HG02938 (cell line): ENCODE results near the gene MBNL2.
A peak's percentile ranks its signal among the peaks of the same experiment; 100 is the strongest.

Experiments used
- ATAC-seq: cut with Tn5 transposase; IDR thresholded peaks from one replicate; pipeline ENCODE4 v1.9.1; 2021; ENCODE audit warnings: mild to moderate bottlenecking, moderate library complexity; ENCODE audit not compliant: unreplicated experiment

The MBNL2 gene

DNA sequence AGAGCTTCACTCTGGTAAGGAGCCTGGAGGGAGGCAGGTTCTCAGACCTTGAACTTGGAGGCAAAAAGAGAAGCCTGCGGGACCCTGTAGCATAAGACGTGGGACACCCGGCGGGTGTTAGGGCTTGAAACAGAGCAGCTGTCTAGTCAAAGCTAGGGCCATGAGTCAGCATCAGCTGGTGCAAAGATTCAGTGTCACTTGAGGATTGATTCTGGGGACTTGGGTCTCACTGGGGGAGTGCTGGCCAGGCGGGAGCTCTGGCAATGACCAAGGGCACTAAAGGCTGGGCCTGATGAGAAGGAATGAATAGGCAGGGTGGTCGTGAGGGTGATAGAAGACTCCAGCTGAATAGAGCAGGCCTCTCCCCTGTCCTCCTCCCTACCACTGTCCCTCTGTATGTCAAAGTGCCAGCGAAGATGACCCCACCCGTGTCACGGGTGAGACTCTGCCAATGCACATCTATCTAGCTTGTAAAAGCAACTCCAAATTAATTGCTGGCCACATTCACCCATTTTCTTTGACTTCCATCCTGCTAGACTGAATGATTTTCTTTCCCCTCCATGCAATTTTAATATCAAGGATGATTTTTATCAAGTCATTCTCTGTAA lies 97.1 kb downstream of the MBNL2 start:
- no peak for ATAC-seq

DNA sequence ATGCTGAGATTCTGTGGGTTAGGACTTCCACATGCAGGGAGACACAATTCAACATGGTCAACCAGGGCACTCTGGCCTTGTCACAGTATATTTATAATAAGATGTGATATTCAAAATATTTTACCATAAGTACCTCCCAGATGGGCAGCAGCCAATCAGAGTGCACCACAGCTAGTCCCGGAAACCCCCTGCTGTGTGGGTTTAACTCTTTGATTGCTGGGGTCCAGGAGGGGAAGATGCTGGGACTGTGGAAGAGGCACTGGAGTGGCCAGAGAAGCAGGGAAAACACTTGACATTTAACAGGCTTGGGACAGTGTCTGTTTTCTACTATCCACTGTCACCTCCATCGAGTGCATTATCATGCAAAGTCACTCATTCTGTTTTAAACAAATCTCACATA lies 99.0 kb downstream of the MBNL2 start:
- ATAC-seq = no peak

DNA sequence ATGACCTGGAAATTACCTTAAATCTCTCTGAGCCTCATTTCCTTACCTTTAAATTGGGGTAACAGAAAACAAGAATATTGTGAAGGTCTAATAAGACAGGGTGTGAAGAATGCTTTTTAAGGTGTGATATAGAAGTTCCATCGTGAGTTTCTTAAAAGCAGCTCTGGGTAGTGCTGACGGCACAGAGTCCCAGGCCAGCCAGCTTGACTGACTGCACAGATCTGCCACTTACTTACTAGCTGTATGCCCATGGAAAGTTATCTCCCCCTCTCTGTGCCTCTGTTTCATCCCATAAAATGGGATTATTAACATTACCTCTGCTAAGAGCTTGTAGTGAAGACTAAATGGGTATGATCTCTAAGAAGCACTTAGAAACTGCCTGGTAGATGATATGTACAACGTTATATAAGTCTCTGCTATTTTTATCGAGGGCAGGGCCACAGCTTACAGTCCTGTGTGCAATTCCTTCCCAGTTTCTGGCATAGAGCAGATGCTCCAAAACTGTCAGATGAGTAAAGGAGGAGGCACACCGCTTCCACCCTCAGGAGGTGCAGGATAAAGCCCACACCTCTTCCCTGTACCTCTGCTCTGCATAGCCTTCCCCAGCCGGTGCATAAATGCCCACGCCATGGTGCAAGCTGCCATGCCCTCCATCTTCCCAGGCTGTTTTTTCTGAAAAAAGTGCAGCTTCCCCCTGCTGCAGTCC lies 99.6 kb downstream of the MBNL2 start:
- ATAC-seq = no peak

GRCh38 chr13:97322740-97323342 lies 100.7 kb downstream of the MBNL2 start:
- ATAC-seq = no peak

GRCh38 chr13:97324115-97324514 lies 102.0 kb downstream of the MBNL2 start:
- ATAC-seq = no peak

DNA sequence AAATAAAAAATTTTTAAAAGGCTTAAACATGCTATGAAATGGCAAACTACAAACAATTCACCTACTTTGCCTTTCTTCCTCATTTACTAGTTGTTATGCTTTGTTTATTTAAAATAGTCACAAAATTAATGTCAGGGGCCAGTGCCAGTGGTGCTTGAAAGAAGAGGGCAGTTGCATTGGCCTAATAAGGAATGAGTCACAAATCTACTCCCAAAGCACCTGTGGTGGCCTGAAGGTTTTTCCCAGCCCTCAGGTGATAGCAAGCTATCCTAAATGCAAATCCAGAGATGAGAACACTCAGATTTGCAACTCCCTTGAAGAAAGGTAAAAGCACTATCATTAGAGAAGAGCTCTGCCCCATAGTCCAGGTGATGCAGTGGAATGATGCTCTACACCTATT lies 103.6 kb downstream of the MBNL2 start:
- ATAC-seq = no peak

- no peak for ATAC-seq
Observed at GRCh38 chr13:97327086-97327485, 105.0 kb downstream of the MBNL2 start.

DNA sequence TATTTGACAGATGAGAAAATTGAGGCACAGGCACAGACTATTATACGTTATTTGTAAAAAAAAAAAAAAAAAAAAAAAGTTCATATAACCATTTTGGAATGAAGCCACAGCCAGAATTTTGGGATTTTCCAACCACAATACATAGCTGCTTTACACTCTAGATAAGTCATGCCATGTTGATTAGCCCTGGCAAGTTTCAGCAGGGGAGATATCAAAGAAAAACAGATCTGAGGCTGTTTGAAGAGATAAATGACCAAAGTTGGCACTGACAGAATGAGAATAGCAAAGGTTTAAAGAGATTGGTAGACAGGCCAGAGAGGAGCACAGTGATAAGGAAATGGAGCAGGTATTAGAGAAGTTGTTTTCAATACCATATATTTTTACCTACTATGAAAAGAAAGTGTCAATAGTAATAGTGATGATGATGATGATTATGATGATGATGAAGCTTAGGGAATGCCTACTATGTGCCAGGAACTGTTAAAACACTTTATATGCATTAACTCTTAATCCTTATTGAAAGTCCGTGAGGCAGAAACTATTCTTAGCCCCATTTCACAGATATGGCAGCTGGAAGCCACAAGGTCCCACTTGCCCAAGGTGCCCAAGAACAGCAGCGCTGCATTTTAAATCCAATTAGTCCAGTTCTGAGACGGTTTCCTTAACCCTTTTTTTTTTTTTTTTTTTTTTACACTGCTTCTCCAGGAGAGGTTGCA lies 105.5 kb downstream of the MBNL2 start:
- ATAC-seq = no peak

DNA sequence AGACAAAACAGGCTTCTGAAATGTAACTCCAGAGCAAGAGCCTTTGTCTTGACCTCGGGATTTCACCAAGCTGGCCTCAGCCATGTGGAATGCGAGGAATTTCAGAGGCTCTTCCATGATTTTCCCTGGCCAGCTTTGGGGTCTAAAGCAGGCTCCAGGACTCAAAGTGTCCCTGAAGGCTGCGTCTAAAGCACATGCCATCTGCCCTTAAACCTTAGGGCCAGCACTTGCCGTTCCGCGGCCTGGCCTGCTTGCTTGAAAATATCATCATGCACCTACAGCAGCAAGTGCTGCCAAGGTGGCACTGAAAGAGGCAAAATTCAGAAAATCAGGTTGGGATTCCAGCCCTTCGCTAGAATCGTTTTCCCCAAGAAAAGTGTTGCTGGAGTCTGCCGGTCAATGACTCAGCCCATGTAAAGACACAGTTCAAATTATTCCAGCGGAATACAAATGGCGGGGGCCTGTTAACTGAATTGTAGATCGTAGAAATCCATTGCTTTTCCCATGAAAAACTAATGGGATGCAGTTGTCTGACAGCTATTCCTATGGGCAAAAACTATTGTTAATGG lies 106.2 kb downstream of the MBNL2 start:
- no peak for ATAC-seq

DNA sequence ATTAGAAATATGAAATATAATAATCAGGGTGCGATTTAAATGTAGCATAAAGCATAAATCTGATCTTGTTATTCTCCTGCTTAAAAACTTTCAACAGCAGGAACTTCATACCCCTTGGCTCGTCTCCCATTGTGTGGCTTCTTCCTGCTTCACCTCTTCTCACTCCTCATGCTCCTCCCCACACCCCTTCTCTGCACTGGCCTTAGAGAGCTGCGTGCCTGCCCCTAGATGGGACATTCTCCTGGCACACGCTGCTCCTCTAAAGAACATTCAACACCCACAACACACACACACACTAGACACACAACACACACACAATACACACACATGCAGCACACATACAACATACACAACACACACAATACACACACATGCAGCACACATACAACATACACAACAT lies 107.2 kb downstream of the MBNL2 start:
- ATAC-seq = no peak

DNA sequence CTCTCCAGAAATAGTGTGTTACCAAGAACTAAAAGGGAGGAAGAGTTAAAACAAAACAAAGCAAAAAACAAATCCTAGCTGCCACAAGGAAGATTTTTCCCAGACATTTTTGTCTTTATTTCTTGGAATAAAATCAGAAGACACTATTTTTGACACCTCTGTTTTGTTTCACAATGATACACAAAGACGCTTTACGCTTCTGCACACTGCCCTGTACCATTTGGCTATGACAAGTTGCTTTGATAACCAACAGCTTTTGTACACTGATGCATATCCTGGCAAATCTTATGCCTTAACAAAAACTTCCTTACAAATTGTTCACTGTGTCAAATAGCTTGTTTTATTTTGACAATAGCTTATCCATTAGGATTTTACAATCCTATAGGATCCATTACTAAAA lies 108.3 kb downstream of the MBNL2 start:
- ATAC-seq = no peak

GRCh38 chr13:97332742-97333141 lies 110.6 kb downstream of the MBNL2 start:
- no peak for ATAC-seq

- no peak for ATAC-seq
Observed at GRCh38 chr13:97333983-97334382, 111.8 kb downstream of the MBNL2 start.

GRCh38 chr13:97334690-97335089 lies 112.6 kb downstream of the MBNL2 start:
- no peak for ATAC-seq

DNA sequence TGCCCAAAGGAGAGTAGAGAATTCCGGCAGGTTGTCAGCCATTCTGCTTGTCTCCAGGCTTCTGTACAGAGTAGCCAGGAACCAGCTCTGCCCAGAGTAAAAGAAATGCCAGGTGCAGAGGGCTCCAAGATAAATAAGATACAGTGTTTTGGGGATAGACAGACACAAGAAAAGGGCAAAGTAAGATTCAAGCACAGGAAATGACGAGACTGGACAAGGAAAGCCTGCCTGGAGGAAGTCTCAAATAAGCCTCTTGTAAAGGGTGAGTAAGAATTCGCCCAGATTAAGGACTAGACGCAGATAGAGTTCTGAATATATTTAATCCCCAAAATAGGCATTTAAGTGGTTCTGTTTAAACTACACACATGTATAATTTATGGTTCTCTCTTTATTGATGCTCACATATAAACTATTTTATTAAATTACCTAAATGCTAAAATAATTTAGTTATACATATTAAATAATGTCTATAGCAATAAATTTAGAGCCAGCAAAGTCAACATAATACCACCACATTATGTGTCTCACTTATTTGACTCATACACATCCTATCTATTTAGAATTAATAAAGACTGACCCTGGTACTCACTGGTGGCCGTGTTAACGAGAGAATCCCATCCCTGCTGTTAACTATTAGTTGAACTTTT lies 113.5 kb downstream of the MBNL2 start:
- ATAC-seq = no peak

- no peak for ATAC-seq
Observed at GRCh38 chr13:97337985-97338499, 115.9 kb downstream of the MBNL2 start.

DNA sequence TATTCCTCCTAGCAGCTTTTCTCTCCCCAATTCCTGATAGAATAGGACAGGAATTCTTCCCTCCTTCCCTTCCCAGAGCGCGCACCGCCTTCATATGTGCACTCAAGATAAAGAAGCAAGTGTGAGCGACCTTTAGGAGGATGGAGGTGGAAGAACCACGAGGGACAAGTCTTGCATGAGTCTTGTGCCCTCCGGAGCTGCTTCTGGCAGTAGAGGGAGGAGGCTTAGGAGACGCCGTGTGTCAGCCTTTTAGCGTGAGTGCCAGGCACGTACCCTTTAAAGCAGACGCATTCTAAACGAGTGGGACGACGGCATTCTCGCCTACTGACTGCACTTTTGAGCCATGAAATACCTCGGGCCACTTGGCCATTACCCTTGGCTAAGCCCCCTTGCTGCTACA lies 116.4 kb downstream of the MBNL2 start:
- ATAC-seq = no peak

DNA sequence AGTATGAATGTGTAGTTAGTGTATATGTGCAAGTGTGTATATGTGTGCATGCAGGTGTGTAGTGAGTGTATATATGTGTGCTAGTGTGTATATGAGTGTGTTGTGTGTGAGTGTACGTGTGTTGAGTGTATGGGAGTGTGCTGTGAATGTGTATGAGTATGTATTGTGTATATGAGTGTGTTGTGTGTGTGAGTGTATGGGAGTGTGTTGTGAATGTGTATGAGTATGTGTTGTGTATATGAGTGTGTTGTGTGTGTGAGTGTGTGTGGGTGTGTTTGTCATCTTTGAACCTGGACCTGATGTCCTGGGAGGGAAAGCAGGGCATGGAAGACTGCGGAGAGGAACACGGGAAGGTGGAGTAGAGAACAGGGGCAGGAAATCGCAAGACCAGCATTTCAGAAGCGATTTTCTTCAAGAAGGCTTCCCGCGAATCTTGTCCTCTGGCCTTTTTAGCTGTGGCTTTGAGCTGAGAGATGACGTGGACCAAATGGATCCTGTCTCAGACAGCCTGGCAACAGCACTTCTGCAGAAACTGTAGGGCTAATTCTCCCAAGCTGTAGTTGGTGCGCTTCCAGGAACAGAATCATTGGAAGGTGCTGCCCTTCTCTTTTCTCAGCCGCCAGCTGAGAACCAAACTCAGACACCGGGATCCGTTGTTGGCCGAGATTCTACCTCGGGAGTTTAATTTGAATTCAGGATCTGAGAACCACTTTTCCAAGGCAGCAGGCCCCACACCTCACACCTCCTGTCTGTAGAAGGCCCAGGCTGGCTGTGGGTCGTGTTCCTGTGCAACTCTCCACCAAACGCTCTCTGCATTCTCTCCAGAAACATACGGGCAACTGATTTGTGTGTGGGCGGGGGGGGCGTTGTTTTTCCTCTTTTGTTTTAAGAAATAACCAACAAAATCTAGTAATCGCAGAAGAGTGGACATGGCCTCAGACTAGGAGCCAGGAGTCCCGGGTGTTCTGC lies 117.2 kb downstream of the MBNL2 start:
- ATAC-seq = no peak

- peak; percentile 63 for ATAC-seq
Observed at GRCh38 chr13:97339988-97340749, 118.0 kb downstream of the MBNL2 start.
